Stimulated activated CD8-positive, alpha-beta memory T cell treated with anti-CD3 and anti-CD28 coated beads, Interleukin-15, amount 100 ng/mL, for 24 hours (primary cell): ENCODE results near the gene CNBP.
"Not testable (repeated sequence)": the region's sequence is repeated elsewhere in the genome, so short reads cannot be mapped to it uniquely, and the experiment has no call there.

ENCODE experiments used
- DNase-seq: peaks from one replicate; pipeline ENCODE4 v3.0.0-alpha.2; 2020; ENCODE audit warnings: low read depth

Gene CNBP

GRCh38 chr3:129184784-129185542 is 1.3 kb upstream of the CNBP start:
- DNase-seq, result not testable (repeated sequence)

- DNase-seq, result no peak
These were observed 631 bp upstream of the CNBP start for GRCh38 chr3:129184396-129184657.

- DNase-seq, result no peak
These were observed 1.1 kb downstream of the CNBP start for GRCh38 chr3:129182390-129183185.

- DNase-seq, result no peak
These were observed 1.9 kb downstream of the CNBP start for GRCh38 chr3:129181819-129182218.

GRCh38 chr3:129180461-129180860 is 3.2 kb downstream of the CNBP start:
- no peak for DNase-seq

GRCh38 chr3:129176051-129176450 is 7.6 kb downstream of the CNBP start:
- DNase-seq, result no peak

- DNase-seq, result no peak
These were observed 10.0 kb downstream of the CNBP start for GRCh38 chr3:129173725-129174124.

GRCh38 chr3:129173206-129173605 is 10.5 kb downstream of the CNBP start:
- DNase-seq, result no peak

- DNase-seq, result no peak
These were observed 16.9 kb downstream of the CNBP start for GRCh38 chr3:129166579-129167332.

- not testable (repeated sequence) for DNase-seq
These were observed 18.1 kb downstream of the CNBP start for GRCh38 chr3:129165594-129165993.

- DNase-seq, result no peak
These were observed 19.2 kb downstream of the CNBP start for GRCh38 chr3:129164500-129164899.

GRCh38 chr3:129162729-129163579 is 20.7 kb downstream of the CNBP start:
- no peak for DNase-seq

GRCh38 chr3:129161860-129162271 is 21.8 kb downstream of the CNBP start:
- DNase-seq, result no peak

- DNase-seq, result peak; percentile 67
These were observed 22.5 kb downstream of the CNBP start, which contains the start of gene ISY1 for GRCh38 chr3:129160891-129161859. ISY1 (minus strand) TSS chr3:129161063; CDS start chr3:129160975, 88 bp downstream.

- no peak for DNase-seq
These were observed 38.9 kb downstream of the CNBP start for GRCh38 chr3:129144786-129145185.

- DNase-seq, result not testable (repeated sequence)
These were observed 42.7 kb downstream of the CNBP start for GRCh38 chr3:129141011-129141410.

GRCh38 chr3:129139911-129140310 is 43.8 kb downstream of the CNBP start:
- DNase-seq, result no peak

GRCh38 chr3:129136275-129136674 is 47.4 kb downstream of the CNBP start:
- not testable (repeated sequence) for DNase-seq

GRCh38 chr3:129132097-129132866 is 51.4 kb downstream of the CNBP start:
- DNase-seq, result no peak
